NCI-H1436 treated with DMSO at 0.1 percent for 48 hours (cell line): ENCODE data around the gene GOLGA6C.
"Not testable (repeated sequence)": the region's sequence is repeated elsewhere in the genome, so short reads cannot be mapped to it uniquely, and the experiment has no call there.

Experiments
- DNase-seq: peaks from one replicate; lab custom pipeline; 2025; lab: John Stamatoyannopoulos, UW

The GOLGA6C gene

DNA sequence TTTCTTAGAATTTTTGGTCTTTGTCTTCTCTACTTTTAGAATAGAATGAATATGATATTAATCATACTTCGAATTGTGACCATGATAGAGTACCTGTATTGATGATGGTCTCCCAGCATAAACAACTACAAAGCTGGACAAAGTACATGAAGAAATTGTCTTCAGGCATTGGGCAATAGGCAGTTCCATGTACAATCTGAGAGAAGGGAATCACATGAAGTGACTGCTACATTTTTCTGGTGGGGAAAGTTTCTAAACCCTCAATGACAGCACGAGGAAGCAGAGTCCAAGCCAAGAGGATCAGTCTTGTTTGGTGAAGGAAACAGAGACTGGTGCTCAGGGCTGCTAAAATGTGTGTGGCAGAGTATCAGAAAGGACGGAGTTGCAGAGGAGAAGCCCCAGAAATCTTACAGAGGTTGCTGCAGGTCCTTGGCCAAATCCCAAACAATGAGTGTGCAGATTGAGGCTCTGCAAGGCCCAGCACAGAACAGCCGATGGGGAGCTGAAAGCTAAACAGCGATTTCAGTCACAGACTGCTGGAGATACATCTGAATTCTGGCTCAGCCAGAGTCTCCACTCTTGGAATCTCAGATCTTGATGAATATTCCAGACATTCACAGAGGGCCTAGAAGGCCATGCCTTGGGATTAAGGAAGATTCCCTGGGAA lies 61.2 kb downstream of the GOLGA6C start:
- not testable (repeated sequence) for DNase-seq
